Measurements from ENCODE around the gene LHX6. TPM values are rescaled to one million over a fixed set of nuclear protein-coding genes. Genes with fewer than 3 reads are reported as not detected.

LHX6 gene
- total and polyA plus RNA-seq, 2 experiments from 2014 or later = 1.0 to 1.2 TPM

DNA sequence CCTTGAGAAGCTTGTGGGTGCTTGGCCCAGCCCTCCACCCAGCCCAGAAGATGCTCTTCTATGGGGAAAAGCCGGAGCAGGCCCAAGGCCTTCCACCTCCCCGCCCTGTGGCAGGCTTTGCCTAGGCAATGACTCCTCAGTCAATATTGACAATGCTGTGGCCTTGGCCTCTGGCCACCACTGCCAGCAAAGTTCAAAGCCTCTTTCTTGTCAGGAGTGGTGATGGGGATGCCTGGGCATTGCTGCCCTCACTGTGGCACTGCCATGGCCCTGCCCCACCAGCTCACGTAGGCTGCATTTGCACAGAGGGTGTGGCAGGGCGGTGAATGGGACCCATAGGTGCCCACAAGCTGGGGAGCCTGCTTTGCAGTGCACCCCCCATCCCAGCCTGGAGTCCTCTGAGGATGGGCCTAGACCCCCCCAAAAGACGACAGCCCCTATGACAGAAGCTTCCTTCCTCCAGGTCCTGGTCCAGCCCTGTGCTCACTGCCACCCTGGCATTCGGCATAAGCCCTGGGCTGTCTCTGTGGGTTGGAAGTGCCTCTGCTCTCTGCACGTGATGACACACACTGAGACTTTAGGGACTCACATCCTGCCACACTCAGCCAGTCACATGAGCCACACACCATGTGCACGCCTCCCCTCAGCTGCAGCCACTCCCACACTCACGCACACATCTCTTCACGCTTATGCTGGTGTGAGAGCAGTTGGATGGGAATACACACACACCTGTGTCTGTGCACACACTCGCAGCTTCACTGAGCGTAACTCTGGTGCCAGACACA, 38.0 kb downstream of the LHX6 start:
- DNase-seq (ENCODE audit: low spot score) (no peak), ATAC-seq (no peak)
- Histone ChIP-seq H3K36me3 (ENCODE audit: insufficient read depth) (no peaks in the 10 kb centered on the region), H3K4me3 (no peak overlapping the region), H3K79me2 (replicated peaks; ENCODE audit: insufficient read depth) (no peaks in the 10 kb centered on the region), H3K4me1 (ENCODE audit: insufficient read depth) (peaks cover 4% of the 10 kb centered on the region; the same call in 1 of the 2 replicates), H3K27ac (ENCODE audit: low read depth) (no peak overlapping the region), H2AFZ (no peak overlapping the region), H3K27me3 (ENCODE audit: insufficient read depth) (no peaks in the 10 kb centered on the region), H3K4me2 (no peak overlapping the region), H4K20me1 (replicated peaks; ENCODE audit: insufficient read depth) (no peaks in the 10 kb centered on the region), H3K9me2 (ENCODE audit: insufficient read depth) (no peaks in the 10 kb centered on the region), H3F3A (replicated peaks; ENCODE audit: low read depth) (no peaks in the 10 kb centered on the region)
- H3K27ac Mint-ChIP-seq = no peak overlapping the region
- no peak overlapping the region for H3K4me3 Mint-ChIP-seq
- H3K9me3 Mint-ChIP-seq = no peaks in the 10 kb centered on the region; the same call in 2 of the 3 replicates
- no peaks in the 10 kb centered on the region; the same call in 2 of the 3 replicates for H3K36me3 Mint-ChIP-seq (ENCODE audit: low read depth)
- TF ChIP-seq JUNB (IDR thresholded peaks at IDR 0.05; ENCODE audit: unreplicated experiment) (no peak), NANOG (IDR thresholded peaks at IDR 0.05; ENCODE audit: borderline replicate concordance) (no peak), POLR2AphosphoS5 (IDR thresholded peaks at IDR 0.05; ENCODE audit: low read depth) (no peak), EZH2 (IDR thresholded peaks at IDR 0.05; ENCODE audit: low read depth, unreplicated experiment) (no peak), CREB1 (CRISPR knock-in tag; IDR thresholded peaks at IDR 0.05; ENCODE audit: low read depth) (no peak), ZNF331 (CRISPR knock-in tag; IDR thresholded peaks at IDR 0.05; ENCODE audit: low read depth) (no peak), ZNF114 (CRISPR knock-in tag; IDR thresholded peaks at IDR 0.05) (no peak), STAT1 (IDR thresholded peaks at IDR 0.05; ENCODE audit: unreplicated experiment) (no peak), EZH2phosphoT487 (IDR thresholded peaks at IDR 0.05; ENCODE audit: unreplicated experiment) (no peak)
- TF ChIP-seq, protein P1, sequence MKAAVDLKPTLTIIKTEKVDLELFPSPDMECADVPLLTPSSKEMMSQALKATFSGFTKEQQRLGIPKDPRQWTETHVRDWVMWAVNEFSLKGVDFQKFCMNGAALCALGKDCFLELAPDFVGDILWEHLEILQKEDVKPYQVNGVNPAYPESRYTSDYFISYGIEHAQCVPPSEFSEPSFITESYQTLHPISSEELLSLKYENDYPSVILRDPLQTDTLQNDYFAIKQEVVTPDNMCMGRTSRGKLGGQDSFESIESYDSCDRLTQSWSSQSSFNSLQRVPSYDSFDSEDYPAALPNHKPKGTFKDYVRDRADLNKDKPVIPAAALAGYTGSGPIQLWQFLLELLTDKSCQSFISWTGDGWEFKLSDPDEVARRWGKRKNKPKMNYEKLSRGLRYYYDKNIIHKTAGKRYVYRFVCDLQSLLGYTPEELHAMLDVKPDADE (IDR thresholded peaks at IDR 0.05) = no peak
- TF ChIP-seq, protein P2, sequence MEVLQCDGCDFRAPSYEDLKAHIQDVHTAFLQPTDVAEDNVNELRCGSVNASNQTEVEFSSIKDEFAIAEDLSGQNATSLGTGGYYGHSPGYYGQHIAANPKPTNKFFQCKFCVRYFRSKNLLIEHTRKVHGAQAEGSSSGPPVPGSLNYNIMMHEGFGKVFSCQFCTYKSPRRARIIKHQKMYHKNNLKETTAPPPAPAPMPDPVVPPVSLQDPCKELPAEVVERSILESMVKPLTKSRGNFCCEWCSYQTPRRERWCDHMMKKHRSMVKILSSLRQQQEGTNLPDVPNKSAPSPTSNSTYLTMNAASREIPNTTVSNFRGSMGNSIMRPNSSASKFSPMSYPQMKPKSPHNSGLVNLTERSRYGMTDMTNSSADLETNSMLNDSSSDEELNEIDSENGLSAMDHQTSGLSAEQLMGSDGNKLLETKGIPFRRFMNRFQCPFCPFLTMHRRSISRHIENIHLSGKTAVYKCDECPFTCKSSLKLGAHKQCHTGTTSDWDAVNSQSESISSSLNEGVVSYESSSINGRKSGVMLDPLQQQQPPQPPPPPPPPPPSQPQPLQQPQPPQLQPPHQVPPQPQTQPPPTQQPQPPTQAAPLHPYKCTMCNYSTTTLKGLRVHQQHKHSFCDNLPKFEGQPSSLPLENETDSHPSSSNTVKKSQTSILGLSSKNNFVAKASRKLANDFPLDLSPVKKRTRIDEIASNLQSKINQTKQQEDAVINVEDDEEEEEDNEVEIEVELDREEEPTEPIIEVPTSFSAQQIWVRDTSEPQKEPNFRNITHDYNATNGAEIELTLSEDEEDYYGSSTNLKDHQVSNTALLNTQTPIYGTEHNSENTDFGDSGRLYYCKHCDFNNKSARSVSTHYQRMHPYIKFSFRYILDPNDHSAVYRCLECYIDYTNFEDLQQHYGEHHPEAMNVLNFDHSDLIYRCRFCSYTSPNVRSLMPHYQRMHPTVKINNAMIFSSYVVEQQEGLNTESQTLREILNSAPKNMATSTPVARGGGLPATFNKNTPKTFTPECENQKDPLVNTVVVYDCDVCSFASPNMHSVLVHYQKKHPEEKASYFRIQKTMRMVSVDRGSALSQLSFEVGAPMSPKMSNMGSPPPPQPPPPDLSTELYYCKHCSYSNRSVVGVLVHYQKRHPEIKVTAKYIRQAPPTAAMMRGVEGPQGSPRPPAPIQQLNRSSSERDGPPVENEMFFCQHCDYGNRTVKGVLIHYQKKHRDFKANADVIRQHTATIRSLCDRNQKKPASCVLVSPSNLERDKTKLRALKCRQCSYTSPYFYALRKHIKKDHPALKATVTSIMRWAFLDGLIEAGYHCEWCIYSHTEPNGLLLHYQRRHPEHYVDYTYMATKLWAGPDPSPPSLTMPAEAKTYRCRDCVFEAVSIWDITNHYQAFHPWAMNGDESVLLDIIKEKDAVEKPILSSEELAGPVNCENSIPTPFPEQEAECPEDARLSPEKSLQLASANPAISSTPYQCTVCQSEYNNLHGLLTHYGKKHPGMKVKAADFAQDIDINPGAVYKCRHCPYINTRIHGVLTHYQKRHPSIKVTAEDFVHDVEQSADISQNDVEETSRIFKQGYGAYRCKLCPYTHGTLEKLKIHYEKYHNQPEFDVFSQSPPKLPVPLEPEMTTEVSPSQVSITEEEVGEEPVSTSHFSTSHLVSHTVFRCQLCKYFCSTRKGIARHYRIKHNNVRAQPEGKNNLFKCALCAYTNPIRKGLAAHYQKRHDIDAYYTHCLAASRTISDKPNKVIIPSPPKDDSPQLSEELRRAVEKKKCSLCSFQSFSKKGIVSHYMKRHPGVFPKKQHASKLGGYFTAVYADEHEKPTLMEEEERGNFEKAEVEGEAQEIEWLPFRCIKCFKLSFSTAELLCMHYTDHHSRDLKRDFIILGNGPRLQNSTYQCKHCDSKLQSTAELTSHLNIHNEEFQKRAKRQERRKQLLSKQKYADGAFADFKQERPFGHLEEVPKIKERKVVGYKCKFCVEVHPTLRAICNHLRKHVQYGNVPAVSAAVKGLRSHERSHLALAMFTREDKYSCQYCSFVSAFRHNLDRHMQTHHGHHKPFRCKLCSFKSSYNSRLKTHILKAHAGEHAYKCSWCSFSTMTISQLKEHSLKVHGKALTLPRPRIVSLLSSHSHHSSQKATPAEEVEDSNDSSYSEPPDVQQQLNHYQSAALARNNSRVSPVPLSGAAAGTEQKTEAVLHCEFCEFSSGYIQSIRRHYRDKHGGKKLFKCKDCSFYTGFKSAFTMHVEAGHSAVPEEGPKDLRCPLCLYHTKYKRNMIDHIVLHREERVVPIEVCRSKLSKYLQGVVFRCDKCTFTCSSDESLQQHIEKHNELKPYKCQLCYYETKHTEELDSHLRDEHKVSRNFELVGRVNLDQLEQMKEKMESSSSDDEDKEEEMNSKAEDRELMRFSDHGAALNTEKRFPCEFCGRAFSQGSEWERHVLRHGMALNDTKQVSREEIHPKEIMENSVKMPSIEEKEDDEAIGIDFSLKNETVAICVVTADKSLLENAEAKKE (CRISPR knock-in tag; IDR thresholded peaks at IDR 0.05) = no peak
- TF ChIP-seq, protein P3, sequence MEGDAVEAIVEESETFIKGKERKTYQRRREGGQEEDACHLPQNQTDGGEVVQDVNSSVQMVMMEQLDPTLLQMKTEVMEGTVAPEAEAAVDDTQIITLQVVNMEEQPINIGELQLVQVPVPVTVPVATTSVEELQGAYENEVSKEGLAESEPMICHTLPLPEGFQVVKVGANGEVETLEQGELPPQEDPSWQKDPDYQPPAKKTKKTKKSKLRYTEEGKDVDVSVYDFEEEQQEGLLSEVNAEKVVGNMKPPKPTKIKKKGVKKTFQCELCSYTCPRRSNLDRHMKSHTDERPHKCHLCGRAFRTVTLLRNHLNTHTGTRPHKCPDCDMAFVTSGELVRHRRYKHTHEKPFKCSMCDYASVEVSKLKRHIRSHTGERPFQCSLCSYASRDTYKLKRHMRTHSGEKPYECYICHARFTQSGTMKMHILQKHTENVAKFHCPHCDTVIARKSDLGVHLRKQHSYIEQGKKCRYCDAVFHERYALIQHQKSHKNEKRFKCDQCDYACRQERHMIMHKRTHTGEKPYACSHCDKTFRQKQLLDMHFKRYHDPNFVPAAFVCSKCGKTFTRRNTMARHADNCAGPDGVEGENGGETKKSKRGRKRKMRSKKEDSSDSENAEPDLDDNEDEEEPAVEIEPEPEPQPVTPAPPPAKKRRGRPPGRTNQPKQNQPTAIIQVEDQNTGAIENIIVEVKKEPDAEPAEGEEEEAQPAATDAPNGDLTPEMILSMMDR (conservative IDR thresholded peaks at IDR 0.05; ENCODE audit: low read depth in 2 of 2) = no peak
- TF ChIP-seq, protein P4, sequence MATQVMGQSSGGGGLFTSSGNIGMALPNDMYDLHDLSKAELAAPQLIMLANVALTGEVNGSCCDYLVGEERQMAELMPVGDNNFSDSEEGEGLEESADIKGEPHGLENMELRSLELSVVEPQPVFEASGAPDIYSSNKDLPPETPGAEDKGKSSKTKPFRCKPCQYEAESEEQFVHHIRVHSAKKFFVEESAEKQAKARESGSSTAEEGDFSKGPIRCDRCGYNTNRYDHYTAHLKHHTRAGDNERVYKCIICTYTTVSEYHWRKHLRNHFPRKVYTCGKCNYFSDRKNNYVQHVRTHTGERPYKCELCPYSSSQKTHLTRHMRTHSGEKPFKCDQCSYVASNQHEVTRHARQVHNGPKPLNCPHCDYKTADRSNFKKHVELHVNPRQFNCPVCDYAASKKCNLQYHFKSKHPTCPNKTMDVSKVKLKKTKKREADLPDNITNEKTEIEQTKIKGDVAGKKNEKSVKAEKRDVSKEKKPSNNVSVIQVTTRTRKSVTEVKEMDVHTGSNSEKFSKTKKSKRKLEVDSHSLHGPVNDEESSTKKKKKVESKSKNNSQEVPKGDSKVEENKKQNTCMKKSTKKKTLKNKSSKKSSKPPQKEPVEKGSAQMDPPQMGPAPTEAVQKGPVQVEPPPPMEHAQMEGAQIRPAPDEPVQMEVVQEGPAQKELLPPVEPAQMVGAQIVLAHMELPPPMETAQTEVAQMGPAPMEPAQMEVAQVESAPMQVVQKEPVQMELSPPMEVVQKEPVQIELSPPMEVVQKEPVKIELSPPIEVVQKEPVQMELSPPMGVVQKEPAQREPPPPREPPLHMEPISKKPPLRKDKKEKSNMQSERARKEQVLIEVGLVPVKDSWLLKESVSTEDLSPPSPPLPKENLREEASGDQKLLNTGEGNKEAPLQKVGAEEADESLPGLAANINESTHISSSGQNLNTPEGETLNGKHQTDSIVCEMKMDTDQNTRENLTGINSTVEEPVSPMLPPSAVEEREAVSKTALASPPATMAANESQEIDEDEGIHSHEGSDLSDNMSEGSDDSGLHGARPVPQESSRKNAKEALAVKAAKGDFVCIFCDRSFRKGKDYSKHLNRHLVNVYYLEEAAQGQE (IDR thresholded peaks at IDR 0.05; ENCODE audit: unreplicated experiment) = no peak
- peaks cover 19% of the 10 kb centered on the region for H3K4me1 Mint-ChIP-seq
- peaks cover 7% of the 10 kb centered on the region for H3K27me3 Mint-ChIP-seq (ENCODE audit: insufficient read depth, low read depth, poor library complexity)

Data from GM23338 (cell line).